Tracheal epithelial cell (primary cell): ENCODE measurements around the gene RABGEF1. TPM values are rescaled to one million over a fixed set of nuclear protein-coding genes. Genes with fewer than 3 reads are reported as not detected.

Source experiments
- total RNA-seq: library from RNA; depleted of rRNA; stranded (reverse); fragments of >200 nt; gene quantifications from 2 replicates; pipeline ENCODE4 v1.2.1, GENCODE V29; 2014

Gene RABGEF1
- total RNA-seq: 24.7 and 40.0 TPM in 2 replicates

GRCh38 chr7:66740302-66740979 is at the start of gene RABGEF1:
Gene RABGEF1, plus strand, starts transcription at chr7:66740733. Its CDS starts 31,167 bp downstream, at chr7:66771900.

Other genes starting within 250 kb of the RABGEF1 start
- 2.4 and 3.0 TPM in 2 replicates for gene KCTD7, start 111.9 kb upstream of the RABGEF1 start, total RNA-seq
- 65.4 and 93.3 TPM in 2 replicates for gene TMEM248, start 180.5 kb downstream of the RABGEF1 start, total RNA-seq